HG03469 (cell line): ENCODE data around the gene THSD4.

Experiments used
- ATAC-seq: cut with Tn5 transposase; IDR thresholded peaks from one replicate; pipeline ENCODE4 v1.9.1; 2021; ENCODE audit warnings: mild to moderate bottlenecking, moderate library complexity, moderate number of reproducible peaks; ENCODE audit not compliant: unreplicated experiment

THSD4 gene

DNA sequence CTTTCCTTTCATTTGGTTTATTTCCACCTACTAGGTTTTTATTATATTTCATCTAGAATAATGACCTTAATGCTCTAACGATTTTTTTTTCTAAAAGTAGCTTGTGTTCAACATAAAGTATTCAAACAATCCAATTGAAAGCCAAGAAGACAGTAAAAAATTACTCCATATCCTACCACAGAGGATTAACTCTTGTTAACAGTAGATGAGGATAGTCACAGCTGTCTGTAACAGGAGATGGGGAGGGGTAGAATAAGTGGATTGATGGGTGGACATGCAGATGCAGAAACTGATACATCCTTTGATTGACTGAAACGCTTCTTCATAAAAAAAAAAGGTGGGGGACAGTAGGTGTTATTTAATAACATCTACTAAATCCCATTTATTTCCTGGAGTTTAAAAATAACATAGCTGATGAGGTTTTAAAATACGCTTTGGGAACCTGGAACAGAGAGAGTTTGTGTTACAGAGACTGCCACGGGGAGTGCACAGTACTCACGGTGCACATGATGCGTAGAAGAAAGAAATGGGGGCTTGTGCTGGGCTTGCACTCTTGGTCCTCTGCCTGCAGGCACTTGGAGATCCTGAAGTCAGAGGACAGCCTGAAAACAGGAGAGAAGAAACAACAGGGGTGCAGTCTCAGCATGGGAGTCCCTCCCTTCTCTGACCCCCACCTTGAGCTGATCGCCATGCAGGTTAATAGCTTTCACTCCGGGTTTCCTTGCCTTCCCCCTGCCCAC lies 226.7 kb downstream of the THSD4 start:
- no peak for ATAC-seq

DNA sequence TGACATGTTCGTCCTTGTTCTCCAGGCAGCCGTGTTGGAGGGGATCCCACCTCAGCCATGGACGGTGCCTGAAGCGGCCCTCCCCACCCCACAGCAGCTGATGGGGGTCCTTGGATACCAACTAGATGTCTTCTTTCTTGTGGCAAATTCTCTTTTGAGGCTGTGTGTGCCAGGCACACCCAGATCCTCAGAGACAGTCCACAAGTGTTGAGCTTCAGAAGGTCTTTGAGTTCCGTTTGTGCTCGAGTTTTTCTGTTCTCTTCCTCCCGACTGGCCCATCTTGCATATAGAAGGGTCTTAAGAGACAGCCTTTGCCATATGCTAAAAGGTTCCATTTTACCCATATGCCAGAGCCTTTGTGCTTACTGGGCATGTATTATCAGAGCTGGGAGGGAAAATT lies 227.4 kb downstream of the THSD4 start:
- no peak for ATAC-seq

DNA sequence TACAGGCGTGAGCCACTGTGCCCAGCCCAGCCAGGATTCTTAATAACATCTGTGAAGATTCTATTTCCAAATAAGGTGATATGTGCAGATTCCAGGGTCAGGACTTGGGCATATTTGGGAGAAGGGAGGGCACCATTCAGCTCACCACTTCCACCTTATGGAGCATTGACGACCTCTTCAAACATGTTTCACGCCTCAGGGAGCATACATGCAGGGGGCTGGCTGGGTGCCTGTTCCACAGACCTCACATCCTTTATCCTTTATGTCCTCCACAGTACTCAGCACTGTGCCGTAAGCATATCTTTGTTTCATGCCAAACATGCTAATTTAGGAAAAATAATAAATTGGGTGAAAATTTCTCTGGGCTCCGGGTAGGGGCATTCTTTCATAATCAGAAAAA lies 229.0 kb downstream of the THSD4 start:
- ATAC-seq = no peak

DNA sequence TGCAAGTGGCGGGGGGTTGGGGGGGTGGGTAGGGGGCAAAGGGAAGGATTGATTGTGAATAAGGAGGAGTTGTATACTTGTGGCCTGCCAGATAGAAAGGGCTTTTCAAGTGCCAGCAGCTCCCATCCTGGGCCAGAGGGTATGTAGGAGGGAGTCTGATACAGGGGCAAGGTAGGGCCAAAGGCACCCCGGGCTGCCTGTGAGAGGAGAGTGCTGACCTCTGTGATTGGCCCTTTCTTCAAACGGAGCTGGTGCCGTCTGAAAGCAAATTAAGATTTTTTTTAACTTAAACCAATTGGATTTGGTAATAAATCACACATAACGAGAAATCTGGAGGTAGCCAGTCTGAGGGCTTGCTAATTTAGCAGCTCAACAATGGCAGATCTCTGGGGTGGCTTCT lies 229.9 kb downstream of the THSD4 start:
- ATAC-seq = no peak

DNA sequence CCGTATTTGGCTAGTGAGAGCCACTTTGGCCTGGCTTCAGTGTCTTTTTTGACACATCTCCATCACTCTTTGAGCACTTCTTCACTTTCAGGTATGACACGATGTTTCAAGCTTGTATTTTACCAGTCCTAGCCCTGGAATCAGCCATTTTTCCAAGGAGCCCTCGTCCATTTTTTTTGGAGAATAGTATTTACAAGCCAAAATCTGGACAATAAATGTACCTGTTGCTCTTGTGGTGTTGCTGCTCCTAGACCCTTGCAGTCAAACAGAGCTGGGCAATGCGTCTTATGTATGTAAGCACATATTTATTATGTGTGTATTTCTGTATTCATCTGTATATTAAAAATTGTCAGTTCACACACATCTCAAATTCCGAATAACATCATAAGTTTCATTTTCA lies 231.2 kb downstream of the THSD4 start:
- ATAC-seq = no peak

DNA sequence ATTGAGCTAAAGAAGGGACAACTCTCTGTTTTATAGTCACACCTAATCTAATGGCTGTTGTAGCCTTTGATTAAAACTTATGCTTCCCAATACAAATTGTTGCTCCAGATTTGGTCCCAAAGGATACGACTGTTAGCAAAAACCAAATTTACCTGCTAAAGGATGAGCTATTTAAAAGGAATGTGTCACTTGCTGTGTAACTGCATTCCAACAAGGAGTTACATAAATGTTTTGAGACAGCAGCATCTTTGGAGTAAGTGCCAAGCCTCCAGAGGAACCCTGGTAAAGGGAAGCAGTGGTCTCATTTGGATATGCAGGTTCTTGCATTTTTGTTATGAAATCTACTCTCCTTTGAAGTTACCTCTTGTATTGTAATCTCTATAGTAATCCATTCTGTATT lies 233.3 kb downstream of the THSD4 start:
- no peak for ATAC-seq

DNA sequence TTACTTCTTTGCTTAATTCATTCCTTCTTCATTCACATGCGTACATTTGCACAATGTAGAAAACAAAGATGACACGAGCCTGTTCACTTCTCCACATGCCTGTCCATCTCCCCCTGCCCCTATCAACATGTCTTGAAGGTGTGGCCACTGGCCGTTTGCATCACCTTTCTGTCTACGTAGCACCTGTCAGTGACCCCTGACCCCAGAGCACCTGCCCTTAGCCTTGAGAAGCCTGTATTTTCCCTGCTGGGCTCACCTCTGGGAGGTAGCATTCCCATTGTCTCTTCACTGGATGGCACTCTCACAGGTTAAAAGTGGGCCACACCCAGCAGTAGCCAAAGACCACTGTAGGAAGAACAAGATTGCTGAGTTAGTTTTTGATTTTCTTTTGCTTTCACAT lies 234.1 kb downstream of the THSD4 start:
- no peak for ATAC-seq

DNA sequence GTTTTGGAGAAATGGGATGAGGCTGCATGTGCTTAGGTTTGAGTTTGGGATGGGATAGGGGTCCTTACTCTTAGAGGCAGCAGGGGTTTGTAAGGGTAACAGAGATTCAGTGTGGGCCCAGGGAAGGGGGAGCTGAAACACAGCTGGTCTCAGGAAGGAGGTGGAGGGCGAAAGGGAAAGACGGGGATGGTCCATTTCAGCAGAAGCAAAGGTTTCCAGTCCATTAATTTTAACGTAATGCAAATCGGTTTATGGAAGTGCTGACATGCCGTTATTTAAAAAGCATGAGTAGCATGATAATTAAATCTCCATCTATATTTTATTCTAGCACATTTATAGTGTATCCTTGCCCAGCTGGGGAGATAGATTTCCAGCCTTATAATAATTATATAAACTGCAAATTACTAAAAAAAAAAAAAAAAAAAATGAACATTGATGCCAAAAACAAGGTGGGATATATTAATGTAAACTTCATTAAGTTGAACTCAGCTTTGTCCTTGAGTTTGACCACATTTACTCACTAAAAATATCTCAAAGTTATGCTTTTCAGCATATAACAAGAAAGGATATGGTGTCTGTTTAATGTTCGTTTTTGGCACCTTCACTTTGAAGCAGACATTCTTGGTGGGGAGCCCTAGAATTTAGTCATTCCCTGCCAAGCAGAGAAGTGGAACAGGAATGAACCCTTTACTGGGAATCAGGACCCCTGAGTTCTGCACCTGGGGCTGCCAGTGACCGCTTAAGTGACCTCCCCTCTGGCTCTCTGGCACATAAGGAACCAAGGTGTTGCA lies 234.7 kb downstream of the THSD4 start:
- no peak for ATAC-seq

DNA sequence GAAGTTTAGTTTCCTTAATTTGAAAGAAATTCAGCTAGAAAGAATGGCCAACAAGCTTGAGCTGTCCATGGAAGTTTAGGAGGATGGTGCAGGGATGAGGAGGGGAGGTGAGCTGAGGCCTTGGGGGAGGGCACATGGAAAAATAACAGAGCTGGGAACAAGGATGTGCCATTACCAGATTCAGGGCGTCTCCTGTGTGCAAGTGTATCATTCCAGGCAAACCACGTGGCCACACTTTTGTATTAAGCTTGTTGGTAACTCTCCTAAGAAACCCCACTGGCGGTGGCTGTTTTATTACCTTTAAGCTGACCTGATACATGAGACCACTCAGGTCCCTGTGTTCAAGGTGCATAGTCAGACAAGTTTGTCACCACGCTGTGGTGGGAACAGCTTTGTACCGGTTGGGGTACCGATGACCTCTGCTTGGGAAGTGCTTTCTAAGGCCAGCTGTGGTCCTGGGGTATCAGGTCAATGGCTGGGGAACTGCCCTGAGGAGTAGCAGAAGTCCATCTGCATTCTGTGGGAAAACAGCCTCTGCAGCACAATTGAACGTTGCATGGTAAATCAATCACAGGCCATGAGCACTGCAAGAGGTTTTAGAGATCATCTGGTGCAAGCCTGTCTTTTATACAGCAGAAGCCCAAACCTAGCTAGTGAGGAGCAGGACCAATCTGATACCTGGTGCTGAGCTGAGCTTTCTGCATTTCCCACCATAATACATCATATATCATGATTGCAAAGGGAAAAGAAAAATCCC lies 235.5 kb downstream of the THSD4 start:
- no peak for ATAC-seq

DNA sequence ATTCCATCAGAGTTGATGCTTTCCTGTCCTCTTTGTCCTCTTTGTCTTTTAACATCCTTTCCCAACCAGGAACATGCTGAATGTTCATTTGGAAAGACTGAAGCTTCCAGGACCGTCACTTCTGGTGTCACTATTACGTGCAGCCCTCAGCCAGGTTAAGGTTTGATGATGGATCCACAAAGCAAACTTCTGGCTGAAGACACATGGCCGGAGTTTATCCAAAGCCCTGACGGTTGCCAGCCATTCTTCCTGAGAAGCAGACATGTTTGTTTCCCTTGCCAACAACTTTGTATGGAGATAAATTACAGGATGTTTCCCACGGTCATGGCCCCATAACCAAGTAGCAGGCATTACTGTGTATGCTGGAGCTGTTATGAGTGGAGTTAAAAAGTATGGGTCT lies 236.9 kb downstream of the THSD4 start:
- no peak for ATAC-seq

DNA sequence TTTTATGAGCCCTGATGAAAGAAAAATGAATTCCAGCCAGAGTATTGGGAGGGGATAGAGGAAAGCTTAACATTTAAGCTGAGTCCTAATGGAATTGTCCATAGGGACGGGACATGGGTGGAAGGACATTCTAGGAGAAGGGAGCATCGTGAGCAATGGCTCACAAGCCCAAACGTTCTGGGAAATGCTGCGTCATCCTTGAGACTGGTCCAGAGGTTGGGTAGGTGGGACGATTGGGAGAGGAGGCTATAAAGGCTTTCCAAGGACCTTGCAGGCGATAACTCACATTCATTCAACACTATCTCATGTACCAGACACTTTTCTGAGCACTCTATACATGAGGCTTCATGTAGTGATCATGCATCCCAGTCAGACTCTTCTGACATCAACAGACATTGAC lies 237.5 kb downstream of the THSD4 start:
- ATAC-seq = no peak

DNA sequence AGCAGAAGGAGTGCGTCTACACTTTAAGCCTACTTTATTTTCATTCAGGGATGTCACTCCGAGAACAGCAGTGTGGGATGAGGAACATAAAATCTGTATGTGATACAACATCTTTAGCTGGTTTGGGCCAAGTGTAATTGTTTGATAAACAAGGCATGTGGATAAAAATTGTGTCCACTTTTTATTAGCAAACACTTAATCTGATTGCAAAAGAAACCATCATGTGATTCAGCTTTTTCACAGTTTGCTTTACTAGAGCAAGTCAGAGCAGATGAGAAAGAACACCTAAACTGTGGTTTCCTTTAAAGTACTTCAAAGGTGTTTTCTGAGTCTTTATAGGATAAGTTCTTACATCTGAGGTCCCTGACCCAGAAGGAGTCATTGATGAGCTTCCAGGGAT lies 237.9 kb downstream of the THSD4 start:
- no peak for ATAC-seq

DNA sequence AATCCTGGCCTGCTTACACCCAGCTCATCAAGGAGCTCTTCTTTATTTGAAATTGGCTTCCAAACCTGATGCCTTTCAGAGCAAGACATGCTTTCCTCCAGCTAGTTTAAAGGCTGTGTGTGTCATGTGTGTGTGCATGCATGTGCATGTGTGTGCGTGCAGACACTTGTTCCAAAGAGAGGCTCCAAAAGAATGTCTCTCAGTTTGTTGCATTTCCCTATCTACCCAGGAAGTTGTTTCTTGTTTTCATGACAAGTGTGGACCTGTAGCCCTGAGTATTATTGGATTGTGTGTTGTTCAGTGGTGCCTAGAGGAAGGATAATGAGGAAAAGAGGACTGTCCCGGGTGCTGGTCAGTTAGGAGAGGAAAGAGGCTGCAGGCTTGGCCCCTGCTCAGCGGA lies 240.0 kb downstream of the THSD4 start:
- no peak for ATAC-seq

DNA sequence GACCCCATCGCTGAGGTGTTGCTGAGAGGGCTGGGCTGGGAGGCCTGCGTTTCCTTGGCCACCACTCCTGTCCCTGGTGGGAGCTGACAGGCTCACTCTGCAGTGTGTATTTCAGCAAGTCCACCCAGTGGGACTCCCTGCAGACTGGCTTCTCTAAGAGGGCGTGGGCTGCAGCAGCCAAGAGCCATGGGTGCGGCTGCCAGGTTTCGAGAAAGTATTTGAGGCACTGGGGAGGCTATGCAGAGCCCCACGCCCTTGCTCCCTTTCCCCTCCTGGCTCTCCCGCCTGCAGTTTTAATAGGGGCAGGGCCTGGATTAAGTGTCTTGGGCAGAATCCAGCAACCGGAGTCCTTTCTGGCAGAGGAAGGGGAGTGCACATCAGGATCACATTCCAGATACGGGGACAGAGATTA lies 242.1 kb downstream of the THSD4 start:
- ATAC-seq = no peak

DNA sequence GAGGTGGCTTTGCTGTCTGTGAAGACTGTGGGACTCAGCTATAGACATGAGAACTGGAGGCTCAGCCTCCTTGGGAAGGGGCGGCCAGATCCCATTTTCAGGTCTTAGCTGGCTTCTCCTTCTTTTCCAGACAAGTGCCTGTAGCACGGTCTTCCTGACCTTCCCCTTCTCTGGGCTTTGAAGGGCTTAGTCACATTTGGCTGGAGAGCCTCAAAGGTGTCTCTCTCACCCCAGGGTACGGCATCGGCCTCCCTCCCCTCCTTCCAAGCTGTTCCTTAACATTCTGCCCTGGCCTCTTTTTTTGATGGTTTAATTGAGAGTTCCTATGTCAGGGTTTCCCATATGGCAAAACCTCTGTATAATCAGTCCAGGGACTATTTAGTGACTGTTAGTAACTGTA lies 242.7 kb downstream of the THSD4 start:
- ATAC-seq = no peak

DNA sequence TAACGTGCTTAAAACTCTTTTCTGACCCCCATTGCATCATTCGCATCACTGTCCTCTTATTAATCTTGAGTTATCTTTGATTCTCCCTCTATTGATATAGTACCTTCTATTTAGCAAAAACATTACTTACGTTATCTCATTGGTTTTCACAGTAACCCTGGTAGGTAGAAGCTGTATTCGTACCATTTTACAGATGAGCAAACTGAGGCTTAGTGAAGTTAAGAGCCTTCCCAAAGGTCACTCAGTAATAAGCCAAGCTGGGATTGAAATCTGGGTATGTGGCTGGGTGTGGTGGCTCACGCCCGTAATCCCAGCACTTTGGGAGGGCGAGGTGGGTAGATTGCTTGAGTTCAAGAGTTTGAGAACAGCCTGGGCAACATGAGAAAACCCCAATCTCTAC lies 244.0 kb downstream of the THSD4 start:
- no peak for ATAC-seq

DNA sequence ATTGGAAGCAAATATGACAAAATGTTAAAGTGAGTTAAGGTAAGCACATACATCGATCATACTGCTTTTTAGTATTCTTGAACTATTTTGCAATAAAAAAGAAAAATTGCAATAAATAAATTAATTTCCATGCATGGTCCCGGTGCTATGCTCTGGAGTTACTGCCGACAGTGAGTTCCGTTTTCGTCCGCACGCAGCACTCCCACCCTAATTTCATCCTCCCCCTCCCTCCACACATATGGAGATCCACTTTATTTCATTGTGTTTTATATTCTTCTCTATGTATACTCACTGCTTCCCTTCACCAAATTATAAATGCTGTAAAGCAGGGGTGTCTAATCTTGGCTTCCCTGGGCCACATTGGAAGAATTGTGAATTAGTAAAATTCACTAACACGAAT lies 247.3 kb downstream of the THSD4 start:
- ATAC-seq = no peak

DNA sequence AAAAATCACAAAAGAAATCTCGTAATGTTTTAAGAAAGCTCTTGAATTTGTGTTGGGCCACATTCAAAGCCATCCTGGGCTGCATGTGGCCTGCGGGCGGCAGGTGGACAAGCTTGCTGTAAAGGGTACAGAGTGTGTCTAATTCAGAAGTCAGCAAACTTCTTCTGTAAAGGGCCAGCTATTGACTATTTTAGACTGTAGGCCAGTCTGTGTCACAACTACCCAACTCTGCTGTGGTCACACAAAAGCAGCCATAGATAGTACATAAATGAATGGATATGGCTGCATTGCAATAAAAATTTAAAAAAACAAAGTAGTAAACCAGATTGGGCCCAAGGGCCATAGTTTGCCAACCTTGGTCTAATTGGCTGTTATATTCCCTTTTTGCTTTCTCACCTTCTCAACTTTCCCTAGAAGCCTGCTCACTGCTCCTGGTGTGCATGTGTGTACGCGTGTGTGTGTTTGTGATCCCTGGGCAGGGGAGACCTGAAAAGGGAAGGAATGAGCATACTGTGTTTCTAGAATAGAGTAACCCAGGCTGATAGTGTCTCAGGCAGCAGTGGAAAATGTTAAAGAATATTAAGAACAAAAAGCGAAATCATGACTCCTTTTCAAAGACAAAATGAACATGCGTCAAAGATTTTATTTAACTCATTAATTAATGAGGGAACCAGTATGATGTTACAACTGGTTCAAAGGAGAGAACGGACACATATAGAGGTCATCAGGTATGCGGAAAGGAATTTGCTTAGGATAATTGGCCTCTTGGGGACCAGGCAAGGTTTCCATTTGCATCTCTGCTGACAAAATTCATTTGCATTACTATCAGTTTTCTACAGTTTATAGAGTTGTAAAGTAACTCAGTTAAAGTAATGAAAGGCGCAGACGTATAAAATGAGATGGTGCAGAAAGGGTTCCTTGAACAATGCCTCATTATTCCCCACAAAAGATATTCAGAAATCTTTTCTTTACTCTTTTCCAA lies 248.0 kb downstream of the THSD4 start:
- no peak for ATAC-seq

DNA sequence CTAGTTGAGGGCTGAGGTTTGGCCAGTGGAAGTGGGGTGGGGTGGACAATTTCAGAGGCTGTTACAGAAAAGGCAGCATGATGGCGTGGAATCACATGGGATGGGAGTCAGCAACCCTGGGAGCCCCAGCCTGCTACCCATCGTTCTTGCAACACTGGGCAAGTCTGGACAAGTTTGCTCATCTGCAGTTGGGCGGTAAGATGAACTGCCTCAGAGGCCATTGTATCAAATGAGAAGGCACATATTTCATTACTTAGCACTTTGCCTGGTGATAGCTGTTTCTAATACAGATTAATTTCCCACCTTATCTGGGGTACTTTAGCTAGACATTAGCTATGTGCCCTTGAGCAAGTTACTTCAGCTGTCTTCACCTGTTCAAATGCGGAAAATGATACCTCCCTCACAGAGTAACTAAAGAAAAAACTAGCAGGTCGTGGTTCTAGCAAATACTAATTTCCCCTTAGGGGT lies 248.9 kb downstream of the THSD4 start:
- no peak for ATAC-seq

DNA sequence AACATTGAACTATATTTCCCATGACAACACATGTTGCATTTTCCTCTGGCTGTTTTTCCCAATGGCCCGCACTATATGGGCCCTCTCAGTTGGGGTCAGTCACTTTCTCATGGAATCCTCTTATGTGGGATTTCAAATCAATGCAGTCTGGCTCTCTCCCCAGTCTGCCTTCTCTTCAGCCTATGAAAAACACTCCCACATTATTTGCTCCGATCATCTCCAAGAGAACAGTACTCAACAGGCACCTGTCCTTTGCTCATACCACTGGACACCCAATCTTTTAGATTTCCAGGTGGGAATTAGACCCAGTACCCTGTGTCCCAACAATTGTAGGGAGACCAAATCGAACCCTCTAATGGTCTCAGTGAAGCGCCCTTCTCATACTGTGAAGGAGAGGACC lies 251.3 kb downstream of the THSD4 start:
- ATAC-seq = no peak

DNA sequence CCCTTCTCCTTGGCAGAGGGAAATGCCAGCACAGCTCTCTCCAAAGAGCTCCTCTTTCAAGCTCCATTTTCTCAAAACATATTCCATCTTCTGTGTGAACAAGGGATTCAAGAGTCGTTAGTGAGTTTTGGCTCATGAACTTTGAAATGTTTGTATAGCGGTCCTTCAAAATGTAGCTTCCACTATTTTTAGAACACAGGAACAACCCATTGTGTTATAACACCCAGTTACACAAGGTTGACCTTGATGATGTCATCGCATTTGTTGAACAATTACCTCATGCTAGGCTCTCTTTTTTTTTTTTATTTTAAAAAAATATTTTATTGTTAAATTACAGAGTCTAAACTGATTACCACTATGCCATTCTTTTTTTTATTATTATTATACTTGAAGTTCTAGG lies 251.7 kb downstream of the THSD4 start:
- no peak for ATAC-seq
